ENCODE results near the gene SYNGR1. TPM values are rescaled to one million over a fixed set of nuclear protein-coding genes. Genes with fewer than 3 reads are reported as not detected.

SYNGR1 gene
- total and polyA plus RNA-seq, 2 of the 8 experiments (the other 6 are each of a cell fraction or from before 2014, with no cell fraction given), result 32.5 to 84.7 TPM

GRCh38 chr22:39419096-39419495 is 69.3 kb downstream of the SYNGR1 start:
- H3K36me3 ChIP-seq (ENCODE audit: control insufficient read depth in 2 of 4, insufficient read depth in 4 of 4, low read length in 3 of 4), result peaks cover 2 to 35% (median 12%) of the 10 kb centered on the region in 4 experiments; a peak in 6 of 8 replicates
- no peak overlapping the region for H2BK5ac ChIP-seq (ENCODE audit: low read depth, low read length)
- H2AK5ac ChIP-seq (ENCODE audit: low read depth, low read length), result no peak overlapping the region
- no peaks in the 10 kb centered on the region for H3K79me1 ChIP-seq (ENCODE audit: low read depth, low read length)
- H4K8ac ChIP-seq (ENCODE audit: extremely low read depth, insufficient read depth, low read length), result no peak overlapping the region; the same call in 1 of the 2 replicates
- H3K9ac ChIP-seq (replicated peaks in 1 of 4; ENCODE audit: extremely low read depth in 1 of 4, low read depth in 3 of 4, low read length in 3 of 4), result peak overlapping the region in 1 of 4 experiments; percentile 26; a peak in 1 of 7 replicates
- 94% methylated on average over 6 of the region's 6 CpGs; no CpG with 5 or more reads in 1 of the 2 experiments for WGBS, 2 experiments (ENCODE audit: extremely low coverage in 1 of 2, insufficient coverage in 1 of 2, insufficient read length in 1 of 2, insufficient replicate concordance in 2 of 2, low coverage in 1 of 2, low lambda C conversion rate in 2 of 2, missing lambda C conversion rate in 1 of 2)
- no peak overlapping the region for H3K4me3 ChIP-seq (ENCODE audit: extremely low read depth in 1 of 4, insufficient read depth in 2 of 4, low read depth in 3 of 4, low read length in 4 of 4)
- H3K79me2 ChIP-seq (ENCODE audit: control insufficient read depth in 1 of 2, insufficient read depth in 2 of 2, low read length in 2 of 2), result no peaks in the 10 kb centered on the region
- H3K27ac ChIP-seq (ENCODE audit: low read depth, low read length), result no peak overlapping the region
- H3K27me3 ChIP-seq (replicated peaks in 1 of 4; ENCODE audit: control insufficient read depth in 3 of 4, extremely low read depth in 1 of 4, insufficient read depth in 3 of 4, low read length in 3 of 4), result no peaks in the 10 kb centered on the region
- H3K23ac ChIP-seq (ENCODE audit: insufficient read length), result no peak overlapping the region
- no peak overlapping the region for H2BK15ac ChIP-seq (ENCODE audit: low read length)
- H2BK120ac ChIP-seq (replicated peaks; ENCODE audit: low read depth, low read length), result no peak overlapping the region
- CTCF ChIA-PET (ENCODE audit: partially characterized antibody), result interaction anchor here (0.6 to 3.2 kb wide), 7 partner anchors 8 to 78 kb away, joined by 3 to 10 read pairs (median 3); no protein-coding TSS in a partner anchor
- TF ChIP-seq SUZ12 (IDR thresholded peaks at IDR 0.05; ENCODE audit: low read length) (no peak), TAF1 (IDR thresholded peaks at IDR 0.05; ENCODE audit: low read depth, low read length) (no peak)
- TF ChIP-seq, protein P1, sequence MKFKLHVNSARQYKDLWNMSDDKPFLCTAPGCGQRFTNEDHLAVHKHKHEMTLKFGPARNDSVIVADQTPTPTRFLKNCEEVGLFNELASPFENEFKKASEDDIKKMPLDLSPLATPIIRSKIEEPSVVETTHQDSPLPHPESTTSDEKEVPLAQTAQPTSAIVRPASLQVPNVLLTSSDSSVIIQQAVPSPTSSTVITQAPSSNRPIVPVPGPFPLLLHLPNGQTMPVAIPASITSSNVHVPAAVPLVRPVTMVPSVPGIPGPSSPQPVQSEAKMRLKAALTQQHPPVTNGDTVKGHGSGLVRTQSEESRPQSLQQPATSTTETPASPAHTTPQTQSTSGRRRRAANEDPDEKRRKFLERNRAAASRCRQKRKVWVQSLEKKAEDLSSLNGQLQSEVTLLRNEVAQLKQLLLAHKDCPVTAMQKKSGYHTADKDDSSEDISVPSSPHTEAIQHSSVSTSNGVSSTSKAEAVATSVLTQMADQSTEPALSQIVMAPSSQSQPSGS (IDR thresholded peaks at IDR 0.05; ENCODE audit: low read length), result no peak
- TF ChIP-seq, protein P2, sequence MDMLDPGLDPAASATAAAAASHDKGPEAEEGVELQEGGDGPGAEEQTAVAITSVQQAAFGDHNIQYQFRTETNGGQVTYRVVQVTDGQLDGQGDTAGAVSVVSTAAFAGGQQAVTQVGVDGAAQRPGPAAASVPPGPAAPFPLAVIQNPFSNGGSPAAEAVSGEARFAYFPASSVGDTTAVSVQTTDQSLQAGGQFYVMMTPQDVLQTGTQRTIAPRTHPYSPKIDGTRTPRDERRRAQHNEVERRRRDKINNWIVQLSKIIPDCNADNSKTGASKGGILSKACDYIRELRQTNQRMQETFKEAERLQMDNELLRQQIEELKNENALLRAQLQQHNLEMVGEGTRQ (IDR thresholded peaks at IDR 0.05; ENCODE audit: low read length), result no peak
- FAIRE-seq, result no peak
- H3K4ac ChIP-seq (replicated peaks; ENCODE audit: insufficient read length, low read depth, low read length), result no peak overlapping the region
- H3K18ac ChIP-seq (ENCODE audit: extremely low read depth, low read length), result no peak overlapping the region
- no peak overlapping the region for H4K5ac ChIP-seq (ENCODE audit: insufficient read length, low read depth, low read length)
- no peak overlapping the region for H3K56ac ChIP-seq (replicated peaks; ENCODE audit: insufficient read length, low read depth, low read length)
- no peak overlapping the region for H3K14ac ChIP-seq (ENCODE audit: insufficient read length)
- no peak overlapping the region for H2BK12ac ChIP-seq (ENCODE audit: low read depth, low read length)
- DNase-seq (ENCODE audit: low read depth in 1 of 2, low spot score in 2 of 2), result no peak
- peaks cover 0 to 2% of the 10 kb centered on the region in 2 experiments for H4K20me1 ChIP-seq (replicated peaks in 1 of 2; ENCODE audit: control insufficient read depth in 1 of 2, insufficient read depth in 2 of 2, low read length in 2 of 2)
- H2BK20ac ChIP-seq (ENCODE audit: low read length), result no peak overlapping the region
- no peaks in the 10 kb centered on the region for H3K23me2 ChIP-seq (ENCODE audit: low read depth, low read length)
- no peak overlapping the region for H4K91ac ChIP-seq (replicated peaks; ENCODE audit: insufficient read length, low read length)
- H2AFZ ChIP-seq (ENCODE audit: low read length), result no peak overlapping the region
- no peaks in the 10 kb centered on the region for H3K9me3 ChIP-seq (ENCODE audit: insufficient read depth in 2 of 2, low read depth in 1 of 2, low read length in 1 of 2)
- H3K4me1 ChIP-seq (replicated peaks in 1 of 4; ENCODE audit: control insufficient read depth in 3 of 4, insufficient read depth in 4 of 4, low read length in 3 of 4), result no peaks in the 10 kb centered on the region
- POLR2A ChIA-PET (ENCODE audit: partially characterized antibody), result interaction anchor here (1.6 to 2.0 kb wide), 2 partner anchors 9 to 20 kb away, joined by 6 to 7 read pairs; partner anchors contain the start of gene TAB1
- no peak overlapping the region for H3K4me2 ChIP-seq (ENCODE audit: insufficient read depth in 1 of 2, low read depth in 2 of 2, low read length in 2 of 2)
